ENCODE measurements around the gene UNC80. TPM values are rescaled to one million over a fixed set of nuclear protein-coding genes. Genes with fewer than 3 reads are reported as not detected.
A peak's percentile ranks its signal among the peaks of the same experiment; 100 is the strongest.

Gene UNC80
- total and polyA plus RNA-seq, 2 of the 13 experiments (the other 11 are each of a cell fraction or from before 2014, with no cell fraction given), result not detected

DNA sequence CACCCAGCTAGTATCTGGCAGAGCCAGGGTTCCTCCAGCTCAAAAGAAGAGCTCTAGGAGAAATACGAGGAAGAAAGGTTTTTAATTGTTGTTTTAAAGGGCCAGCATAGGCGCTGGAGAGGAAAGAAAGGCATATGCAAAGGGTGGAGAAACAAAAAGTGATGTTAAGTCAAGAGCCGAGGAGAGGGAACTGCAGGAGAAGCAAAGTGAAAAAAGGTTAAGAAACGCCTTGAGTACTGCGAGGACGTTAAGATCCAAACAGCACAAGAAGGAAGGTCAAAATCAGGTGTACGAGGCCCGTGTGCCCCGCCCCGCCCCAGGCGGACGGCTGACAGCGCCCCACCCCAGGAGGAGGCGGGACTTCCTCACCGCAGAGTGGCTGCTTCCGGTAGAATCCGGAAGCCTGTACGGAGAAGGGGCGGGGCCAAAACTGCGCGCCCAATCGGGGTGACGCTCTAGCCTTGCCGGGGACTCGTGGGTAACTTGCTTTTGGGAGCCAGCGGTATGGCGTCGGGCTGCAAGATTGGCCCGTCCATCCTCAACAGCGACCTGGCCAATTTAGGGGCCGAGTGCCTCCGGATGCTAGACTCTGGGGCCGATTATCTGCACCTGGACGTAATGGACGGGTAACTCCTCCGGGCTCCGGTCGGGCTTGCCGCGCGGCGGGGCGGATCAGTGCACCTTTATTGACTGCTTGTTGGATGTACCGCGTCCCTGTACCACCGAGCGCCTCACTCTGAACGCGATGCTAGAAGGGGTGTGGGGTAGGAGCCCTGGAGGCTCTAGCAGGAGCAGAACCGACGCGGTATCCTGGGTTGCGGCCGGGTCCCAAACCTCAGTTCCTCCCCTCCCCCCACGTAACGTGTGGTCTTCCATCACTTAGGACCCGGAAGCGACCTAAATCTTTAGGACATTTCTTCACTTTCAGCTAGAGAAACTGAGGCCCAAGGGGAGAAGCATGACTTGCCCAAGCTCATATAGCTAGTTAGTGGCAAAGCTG is 230.8 kb downstream of the UNC80 start, which contains the start of gene RPE (continued):
- TF ChIP-seq, protein P1, sequence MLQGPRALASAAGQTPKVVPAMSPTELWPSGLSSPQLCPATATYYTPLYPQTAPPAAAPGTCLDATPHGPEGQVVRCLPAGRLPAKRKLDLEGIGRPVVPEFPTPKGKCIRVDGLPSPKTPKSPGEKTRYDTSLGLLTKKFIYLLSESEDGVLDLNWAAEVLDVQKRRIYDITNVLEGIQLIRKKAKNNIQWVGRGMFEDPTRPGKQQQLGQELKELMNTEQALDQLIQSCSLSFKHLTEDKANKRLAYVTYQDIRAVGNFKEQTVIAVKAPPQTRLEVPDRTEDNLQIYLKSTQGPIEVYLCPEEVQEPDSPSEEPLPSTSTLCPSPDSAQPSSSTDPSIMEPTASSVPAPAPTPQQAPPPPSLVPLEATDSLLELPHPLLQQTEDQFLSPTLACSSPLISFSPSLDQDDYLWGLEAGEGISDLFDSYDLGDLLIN (CRISPR knock-in tag; IDR thresholded peaks at IDR 0.05; ENCODE audit: borderline replicate concordance), result no peak; the same call in 1 of the 2 replicates
- TF ChIP-seq, protein P2, sequence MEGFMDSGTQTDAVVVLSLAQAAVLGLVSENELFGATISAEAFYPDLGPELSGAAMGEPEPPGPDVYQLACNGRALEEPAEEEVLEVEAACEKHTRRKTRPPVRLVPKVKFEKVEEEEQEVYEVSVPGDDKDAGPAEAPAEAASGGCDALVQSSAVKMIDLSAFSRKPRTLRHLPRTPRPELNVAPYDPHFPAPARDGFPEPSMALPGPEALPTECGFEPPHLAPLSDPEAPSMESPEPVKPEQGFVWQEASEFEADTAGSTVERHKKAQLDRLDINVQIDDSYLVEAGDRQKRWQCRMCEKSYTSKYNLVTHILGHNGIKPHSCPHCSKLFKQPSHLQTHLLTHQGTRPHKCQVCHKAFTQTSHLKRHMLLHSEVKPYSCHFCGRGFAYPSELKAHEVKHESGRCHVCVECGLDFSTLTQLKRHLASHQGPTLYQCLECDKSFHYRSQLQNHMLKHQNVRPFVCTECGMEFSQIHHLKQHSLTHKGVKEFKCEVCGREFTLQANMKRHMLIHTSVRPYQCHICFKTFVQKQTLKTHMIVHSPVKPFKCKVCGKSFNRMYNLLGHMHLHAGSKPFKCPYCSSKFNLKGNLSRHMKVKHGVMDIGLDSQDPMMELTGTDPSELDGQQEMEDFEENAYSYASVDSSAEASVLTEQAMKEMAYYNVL (CRISPR knock-in tag; IDR thresholded peaks at IDR 0.05; ENCODE audit: borderline replicate concordance), result 0 out of 2 replicates have a peak, but pooled peaks have one; percentile 70
- TF ChIP-seq ELF1 (CRISPR knock-in tag; IDR thresholded peaks at IDR 0.05) (peak; percentile 97), ZNF101 (CRISPR knock-in tag; IDR thresholded peaks at IDR 0.05; ENCODE audit: borderline replicate concordance, low read depth) (no peak), ZBTB20 (CRISPR knock-in tag; IDR thresholded peaks at IDR 0.05; ENCODE audit: borderline replicate concordance, low read depth) (peak; percentile 78), ZNF260 (CRISPR knock-in tag; IDR thresholded peaks at IDR 0.05; ENCODE audit: borderline replicate concordance, low read depth) (no peak), MYNN (CRISPR knock-in tag; IDR thresholded peaks at IDR 0.05; ENCODE audit: low read depth) (no peak), SNRNP70 (IDR thresholded peaks at IDR 0.05; ENCODE audit: low read depth, low read length) (no peak), FOXK2 (IDR thresholded peaks at IDR 0.05) (no peak), PHF20 (CRISPR knock-in tag; IDR thresholded peaks at IDR 0.05) (peak; percentile 94), TCF7 (IDR thresholded peaks at IDR 0.05; ENCODE audit: low read depth) (no peak), KLF12 (CRISPR knock-in tag; IDR thresholded peaks at IDR 0.05; ENCODE audit: borderline replicate concordance) (peak; percentile 91), TBP (CRISPR knock-in tag; IDR thresholded peaks at IDR 0.05) (no peak)
- TF ChIP-seq, protein P3, sequence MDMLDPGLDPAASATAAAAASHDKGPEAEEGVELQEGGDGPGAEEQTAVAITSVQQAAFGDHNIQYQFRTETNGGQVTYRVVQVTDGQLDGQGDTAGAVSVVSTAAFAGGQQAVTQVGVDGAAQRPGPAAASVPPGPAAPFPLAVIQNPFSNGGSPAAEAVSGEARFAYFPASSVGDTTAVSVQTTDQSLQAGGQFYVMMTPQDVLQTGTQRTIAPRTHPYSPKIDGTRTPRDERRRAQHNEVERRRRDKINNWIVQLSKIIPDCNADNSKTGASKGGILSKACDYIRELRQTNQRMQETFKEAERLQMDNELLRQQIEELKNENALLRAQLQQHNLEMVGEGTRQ (IDR thresholded peaks at IDR 0.05; ENCODE audit: low read depth, low read length), result no peak
- TF ChIP-seq, protein P3 (CRISPR knock-in tag; IDR thresholded peaks at IDR 0.05; ENCODE audit: borderline replicate concordance), result no peak
- TF ChIP-seq, protein P4, sequence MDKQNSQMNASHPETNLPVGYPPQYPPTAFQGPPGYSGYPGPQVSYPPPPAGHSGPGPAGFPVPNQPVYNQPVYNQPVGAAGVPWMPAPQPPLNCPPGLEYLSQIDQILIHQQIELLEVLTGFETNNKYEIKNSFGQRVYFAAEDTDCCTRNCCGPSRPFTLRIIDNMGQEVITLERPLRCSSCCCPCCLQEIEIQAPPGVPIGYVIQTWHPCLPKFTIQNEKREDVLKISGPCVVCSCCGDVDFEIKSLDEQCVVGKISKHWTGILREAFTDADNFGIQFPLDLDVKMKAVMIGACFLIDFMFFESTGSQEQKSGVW (CRISPR knock-in tag; IDR thresholded peaks at IDR 0.05; ENCODE audit: borderline replicate concordance), result no peak
- TF ChIP-seq, protein P5, sequence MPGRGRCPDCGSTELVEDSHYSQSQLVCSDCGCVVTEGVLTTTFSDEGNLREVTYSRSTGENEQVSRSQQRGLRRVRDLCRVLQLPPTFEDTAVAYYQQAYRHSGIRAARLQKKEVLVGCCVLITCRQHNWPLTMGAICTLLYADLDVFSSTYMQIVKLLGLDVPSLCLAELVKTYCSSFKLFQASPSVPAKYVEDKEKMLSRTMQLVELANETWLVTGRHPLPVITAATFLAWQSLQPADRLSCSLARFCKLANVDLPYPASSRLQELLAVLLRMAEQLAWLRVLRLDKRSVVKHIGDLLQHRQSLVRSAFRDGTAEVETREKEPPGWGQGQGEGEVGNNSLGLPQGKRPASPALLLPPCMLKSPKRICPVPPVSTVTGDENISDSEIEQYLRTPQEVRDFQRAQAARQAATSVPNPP (CRISPR knock-in tag; IDR thresholded peaks at IDR 0.05), result peak; percentile 46; the same call in 1 of the 2 replicates
- TF ChIP-seq, protein P6, sequence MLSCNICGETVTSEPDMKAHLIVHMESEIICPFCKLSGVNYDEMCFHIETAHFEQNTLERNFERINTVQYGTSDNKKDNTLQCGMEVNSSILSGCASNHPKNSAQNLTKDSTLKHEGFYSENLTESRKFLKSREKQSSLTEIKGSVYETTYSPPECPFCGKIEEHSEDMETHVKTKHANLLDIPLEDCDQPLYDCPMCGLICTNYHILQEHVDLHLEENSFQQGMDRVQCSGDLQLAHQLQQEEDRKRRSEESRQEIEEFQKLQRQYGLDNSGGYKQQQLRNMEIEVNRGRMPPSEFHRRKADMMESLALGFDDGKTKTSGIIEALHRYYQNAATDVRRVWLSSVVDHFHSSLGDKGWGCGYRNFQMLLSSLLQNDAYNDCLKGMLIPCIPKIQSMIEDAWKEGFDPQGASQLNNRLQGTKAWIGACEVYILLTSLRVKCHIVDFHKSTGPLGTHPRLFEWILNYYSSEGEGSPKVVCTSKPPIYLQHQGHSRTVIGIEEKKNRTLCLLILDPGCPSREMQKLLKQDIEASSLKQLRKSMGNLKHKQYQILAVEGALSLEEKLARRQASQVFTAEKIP (CRISPR knock-in tag; IDR thresholded peaks at IDR 0.05; ENCODE audit: borderline replicate concordance), result no peak
